HG03575 (cell line): ENCODE measurements around the gene CTIF.

Source experiments
- ATAC-seq: cut with Tn5 transposase; IDR thresholded peaks from one replicate; pipeline ENCODE4 v1.9.1; 2021; ENCODE audit not compliant: unreplicated experiment, insufficient number of reproducible peaks, low FRiP score; ENCODE audit errors: extremely low read depth

CTIF gene

GRCh38 chr18:48910972-48911545 is 372.2 kb downstream of the CTIF start:
- no peak for ATAC-seq
